SKM-1 treated with dmso at 0.1 percent for 144 hours (cell line): ENCODE measurements around the gene EP300.

Source experiments
- DNase-seq: peaks from one replicate; lab custom pipeline; 2025; ENCODE audit not compliant: unreplicated experiment; lab: John Stamatoyannopoulos, UW

The EP300 gene

GRCh38 chr22:41204066-41204465, 111.7 kb downstream of the EP300 start:
- peak; percentile 9 for DNase-seq

- DNase-seq = peak; percentile 97
These were observed 112.9 kb downstream of the EP300 start, which contains the start of gene L3MBTL2 for GRCh38 chr22:41204992-41205900. L3MBTL2 (plus strand) TSS chr22:41205312; CDS start chr22:41205363, 51 bp downstream.

GRCh38 chr22:41206719-41207118, 114.3 kb downstream of the EP300 start:
- no peak for DNase-seq

GRCh38 chr22:41215409-41215808, 123.0 kb downstream of the EP300 start:
- DNase-seq = no peak

GRCh38 chr22:41215926-41216325, 123.5 kb downstream of the EP300 start:
- no peak for DNase-seq

- no peak for DNase-seq
These were observed 124.6 kb downstream of the EP300 start for GRCh38 chr22:41216984-41217383.

GRCh38 chr22:41217553-41218157, 125.3 kb downstream of the EP300 start:
- DNase-seq = peak; percentile 88

GRCh38 chr22:41222846-41223507, 130.6 kb downstream of the EP300 start:
- no peak for DNase-seq

- no peak for DNase-seq
These were observed 131.1 kb downstream of the EP300 start for GRCh38 chr22:41223535-41223934.

- DNase-seq = no peak
These were observed 134.6 kb downstream of the EP300 start for GRCh38 chr22:41226723-41227655.

- no peak for DNase-seq
These were observed 136.8 kb downstream of the EP300 start for GRCh38 chr22:41229215-41229614.
